ENCODE data around the gene BIN1.

DNA sequence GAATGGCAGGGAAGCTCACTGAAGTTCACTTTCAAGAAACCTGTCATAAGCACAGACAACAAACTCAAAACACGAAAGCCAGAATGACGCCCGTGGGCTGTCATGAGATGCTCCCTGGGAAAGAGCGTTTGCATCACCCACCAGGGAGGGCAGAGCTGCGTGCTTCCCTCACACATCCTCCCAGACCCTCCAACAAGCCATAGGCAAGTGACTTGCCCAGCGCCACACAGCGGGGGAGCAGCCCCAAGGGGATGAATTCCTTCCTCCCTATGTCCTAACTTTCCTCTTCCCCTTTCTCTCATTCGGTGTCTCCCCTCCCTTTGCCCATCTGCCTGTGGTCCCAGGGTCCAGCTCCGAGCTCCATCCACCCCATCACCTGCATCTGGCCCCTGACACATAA is 10.7 kb downstream of the BIN1 start:
- no peak for TF ChIP-seq POLR2A (IDR thresholded peaks at IDR 0.05)
- no peak for TF ChIP-seq POLR2AphosphoS5 (IDR thresholded peaks at IDR 0.05)
- TF ChIP-seq, protein P1, sequence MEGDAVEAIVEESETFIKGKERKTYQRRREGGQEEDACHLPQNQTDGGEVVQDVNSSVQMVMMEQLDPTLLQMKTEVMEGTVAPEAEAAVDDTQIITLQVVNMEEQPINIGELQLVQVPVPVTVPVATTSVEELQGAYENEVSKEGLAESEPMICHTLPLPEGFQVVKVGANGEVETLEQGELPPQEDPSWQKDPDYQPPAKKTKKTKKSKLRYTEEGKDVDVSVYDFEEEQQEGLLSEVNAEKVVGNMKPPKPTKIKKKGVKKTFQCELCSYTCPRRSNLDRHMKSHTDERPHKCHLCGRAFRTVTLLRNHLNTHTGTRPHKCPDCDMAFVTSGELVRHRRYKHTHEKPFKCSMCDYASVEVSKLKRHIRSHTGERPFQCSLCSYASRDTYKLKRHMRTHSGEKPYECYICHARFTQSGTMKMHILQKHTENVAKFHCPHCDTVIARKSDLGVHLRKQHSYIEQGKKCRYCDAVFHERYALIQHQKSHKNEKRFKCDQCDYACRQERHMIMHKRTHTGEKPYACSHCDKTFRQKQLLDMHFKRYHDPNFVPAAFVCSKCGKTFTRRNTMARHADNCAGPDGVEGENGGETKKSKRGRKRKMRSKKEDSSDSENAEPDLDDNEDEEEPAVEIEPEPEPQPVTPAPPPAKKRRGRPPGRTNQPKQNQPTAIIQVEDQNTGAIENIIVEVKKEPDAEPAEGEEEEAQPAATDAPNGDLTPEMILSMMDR (IDR thresholded peaks at IDR 0.05) = no peak
- TF ChIP-seq EP300 (IDR thresholded peaks at IDR 0.05) = no peak

All from gastroesophageal sphincter (tissue), 3 donors.